K562 treated with DMSO at 1 percent for 4 hours (cell line): ENCODE data around the gene KCNK2. TPM values are rescaled to one million over a fixed set of nuclear protein-coding genes. Genes with fewer than 3 reads are reported as not detected.

Experiments
- total RNA-seq: library from RNA; unstranded; fragments of 300-600 nt; gene quantifications from 2 replicates; pipeline ENCODE4 v1.2.3, GENCODE V29; 2022; ENCODE audit not compliant: insufficient read depth

Gene KCNK2
- total RNA-seq: 0.17 and 0.61 TPM in 2 replicates

GRCh38 chr1:215082532-215083382 is at the start of gene KCNK2:
KCNK2 (plus strand) TSS chr1:215082737; CDS start chr1:215083386, 649 bp downstream.

